Measurements from ENCODE around the gene INPP5D. TPM values are rescaled to one million over a fixed set of nuclear protein-coding genes. Genes with fewer than 3 reads are reported as not detected.

Gene INPP5D
- total RNA-seq, 1 donor from 2014 or later = 18.3 TPM

- no peak overlapping the region for H3K27ac Mint-ChIP-seq
- H3K4me3 Mint-ChIP-seq = no peak overlapping the region
- H3K36me3 Mint-ChIP-seq = no peaks in the 10 kb centered on the region
- no peaks in the 10 kb centered on the region for H3K9me3 Mint-ChIP-seq
- TF ChIP-seq CTCF (conservative IDR thresholded peaks at IDR 0.05) = no peak
- DNase-seq (ENCODE audit: extremely low spot score, unreplicated experiment) = no peak
- H3K4me1 Mint-ChIP-seq (ENCODE audit: unreplicated experiment) = peaks cover 5% of the 10 kb centered on the region
- H3K27me3 Mint-ChIP-seq = peaks cover 7% of the 10 kb centered on the region
Observed at GRCh38 chr2:233143700-233144331, 83.7 kb downstream of the INPP5D start.

DNA sequence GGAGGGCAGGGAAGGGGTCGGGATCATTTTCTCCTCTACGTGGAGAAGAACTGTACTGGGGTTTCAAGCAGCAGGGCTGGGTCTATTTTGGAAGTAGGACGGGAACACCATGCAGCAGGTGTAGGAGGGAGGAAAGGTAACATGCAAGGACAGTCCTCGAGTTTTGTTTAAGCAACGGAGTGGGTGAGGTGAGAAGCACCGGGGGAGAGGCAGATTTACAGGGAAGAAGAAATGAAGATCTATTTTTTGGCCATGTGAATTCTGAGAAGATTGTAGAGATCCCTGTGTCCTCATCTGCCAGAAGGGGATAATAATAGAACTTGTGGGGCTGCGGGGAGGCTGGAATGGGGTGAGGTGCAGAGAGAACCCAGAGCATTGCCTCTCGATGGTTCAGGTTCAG, 85.6 kb downstream of the INPP5D start:
- Mint-ChIP-seq H3K4me1 (ENCODE audit: unreplicated experiment) (no peaks in the 10 kb centered on the region), H3K9me3 (no peaks in the 10 kb centered on the region), H3K36me3 (no peaks in the 10 kb centered on the region), H3K27ac (no peak overlapping the region), H3K4me3 (no peak overlapping the region), H3K27me3 (peaks cover 7% of the 10 kb centered on the region)
- no peak for TF ChIP-seq CTCF (conservative IDR thresholded peaks at IDR 0.05)
- DNase-seq (ENCODE audit: extremely low spot score, unreplicated experiment) = no peak

DNA sequence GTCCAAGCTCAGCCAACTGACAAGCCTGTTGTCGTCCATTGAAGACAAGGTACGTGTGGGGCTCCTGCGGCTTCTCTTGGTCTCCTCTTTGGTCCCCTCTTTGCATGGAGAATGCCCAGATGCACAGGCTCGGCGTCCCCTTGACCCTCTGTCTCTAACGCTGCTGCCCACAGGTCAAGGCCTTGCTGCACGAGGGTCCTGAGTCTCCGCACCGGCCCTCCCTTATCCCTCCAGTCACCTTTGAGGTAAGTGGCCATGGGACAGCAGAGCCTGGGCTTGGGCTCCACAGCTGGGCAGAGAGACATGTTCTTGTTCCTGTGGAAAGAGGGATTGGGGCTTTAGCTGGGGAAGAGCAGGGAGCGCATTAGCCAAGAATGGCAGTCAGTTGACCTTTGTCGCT, 86.1 kb downstream of the INPP5D start:
- Mint-ChIP-seq H3K27me3 (peaks cover 7% of the 10 kb centered on the region), H3K27ac (no peak overlapping the region), H3K4me3 (no peak overlapping the region), H3K36me3 (no peaks in the 10 kb centered on the region), H3K4me1 (ENCODE audit: unreplicated experiment) (no peaks in the 10 kb centered on the region), H3K9me3 (no peaks in the 10 kb centered on the region)
- DNase-seq (ENCODE audit: extremely low spot score, unreplicated experiment) = no peak
- no peak for TF ChIP-seq CTCF (conservative IDR thresholded peaks at IDR 0.05)

- Mint-ChIP-seq H3K4me1 (ENCODE audit: unreplicated experiment) (no peaks in the 10 kb centered on the region), H3K4me3 (no peak overlapping the region), H3K27ac (no peak overlapping the region), H3K9me3 (no peaks in the 10 kb centered on the region), H3K27me3 (peaks cover 4% of the 10 kb centered on the region), H3K36me3 (no peaks in the 10 kb centered on the region)
- no peak for TF ChIP-seq CTCF (conservative IDR thresholded peaks at IDR 0.05)
- DNase-seq (ENCODE audit: extremely low spot score, unreplicated experiment) = no peak
Observed at GRCh38 chr2:233147136-233147828, 87.1 kb downstream of the INPP5D start.

GRCh38 chr2:233147829-233148167, 87.7 kb downstream of the INPP5D start:
- no peaks in the 10 kb centered on the region for H3K4me1 Mint-ChIP-seq (ENCODE audit: unreplicated experiment)
- H3K9me3 Mint-ChIP-seq = no peaks in the 10 kb centered on the region
- no peak for DNase-seq (ENCODE audit: extremely low spot score, unreplicated experiment)
- no peak overlapping the region for H3K4me3 Mint-ChIP-seq
- no peak overlapping the region for H3K27ac Mint-ChIP-seq
- H3K36me3 Mint-ChIP-seq = no peaks in the 10 kb centered on the region
- peaks cover 4% of the 10 kb centered on the region for H3K27me3 Mint-ChIP-seq
- no peak for TF ChIP-seq CTCF (conservative IDR thresholded peaks at IDR 0.05)
